OCI-LY7 (cell line): Measurements from ENCODE around the gene PCDH9.

Source experiments
- CTCF ChIP-seq: fragments of 200-600 bp; sonication (generic); conservative IDR thresholded peaks from 2 replicates; pipeline ENCODE4 v1.5.1; 2014; ENCODE audit warnings: mild to moderate bottlenecking, antibody characterized with exemption, low read length, moderate library complexity, mixed read lengths
- EZH2phosphoT487 ChIP-seq: fragments of 200-600 bp; sonication (generic); IDR thresholded peaks from 2 replicates; pipeline ENCODE4 v1.6.1; 2018; ENCODE audit warnings: low read depth, borderline replicate concordance, mild to moderate bottlenecking, mixed run types, antibody characterized with exemption, low read length, moderate library complexity, mixed read lengths

GRCh38 chr13:66563076-66563475 is 667.1 kb downstream of the PCDH9 start:
- no peak for TF ChIP-seq CTCF
- no peak for TF ChIP-seq EZH2phosphoT487
